WTC11 (cell line): ENCODE results near the gene DAPK1. TPM values are rescaled to one million over a fixed set of nuclear protein-coding genes. Genes with fewer than 3 reads are reported as not detected.

Source experiments
- ATAC-seq: fragments of 200-7000 bp; cut with Tn5 transposase; 2 replicates; pipeline ENCODE4 v1.10.0; 2021; ENCODE audit warnings: mild to moderate bottlenecking, moderate library complexity
- CTCF ChIA-PET: fragments of 300-600 bp; sonication (Branson Sonifier 250); formaldehyde crosslinking; loops from one replicate; lab custom pipeline; 2021; ENCODE audit warnings: antibody characterized with exemption; lab: Charles Lee
- POLR2A ChIA-PET: fragments of 350-600 bp; sonication (Branson Sonifier 250); formaldehyde crosslinking; loops from one replicate; lab custom pipeline; 2021; ENCODE audit warnings: antibody characterized with exemption; lab: Charles Lee
- DNase-seq: peaks from one replicate; pipeline ENCODE4 v3.0.0; 2021; ENCODE audit warnings: low spot score
- H3K27ac Mint-ChIP-seq: 2 replicates; pipeline ENCODE4 v1.8.0; 2021; ENCODE audit warnings: mixed read lengths
- H3K27me3 Mint-ChIP-seq: 2 replicates; pipeline ENCODE4 v1.8.0; 2021; ENCODE audit warnings: low read depth, mild to moderate bottlenecking, moderate library complexity, mixed read lengths
- H3K36me3 Mint-ChIP-seq: 2 replicates; pipeline ENCODE4 v1.8.0; 2021; ENCODE audit warnings: mixed read lengths
- H3K4me1 Mint-ChIP-seq: 2 replicates; pipeline ENCODE4 v1.8.0; 2022; ENCODE audit warnings: mixed read lengths
- H3K4me3 Mint-ChIP-seq: 2 replicates; pipeline ENCODE4 v1.8.0; 2021; ENCODE audit warnings: mild to moderate bottlenecking, moderate library complexity, mixed read lengths
- H3K9me3 Mint-ChIP-seq: 2 replicates; pipeline ENCODE4 v1.8.0; 2021; ENCODE audit warnings: mixed read lengths
- CREM ChIP-seq: sonication (generic); formaldehyde crosslinking; IDR thresholded peaks from 2 replicates; pipeline ENCODE4 v1.8.1; 2022; ENCODE audit warnings: mild to moderate bottlenecking, missing genetic modification reagents, moderate library complexity
- CTCF ChIP-seq: fragments of 200-600 bp; IDR thresholded peaks from 2 replicates; pipeline ENCODE4 v1.8.0; 2022; ENCODE audit warnings: antibody characterized with exemption
- FOXP1 ChIP-seq: sonication (generic); formaldehyde crosslinking; IDR thresholded peaks from 2 replicates; pipeline ENCODE4 v1.8.0; 2022; ENCODE audit warnings: missing genetic modification reagents, mild to moderate bottlenecking, moderate library complexity, borderline replicate concordance
- NFATC4 ChIP-seq: fragments of 250-450 bp; sonication (Bioruptor Pico); IDR thresholded peaks from 2 replicates; pipeline ENCODE4 v1.9.0; 2021; ENCODE audit warnings: mild to moderate bottlenecking
- NR2C2 ChIP-seq: sonication (generic); formaldehyde crosslinking; IDR thresholded peaks from 2 replicates; pipeline ENCODE4 v1.8.0; 2022; ENCODE audit warnings: mild to moderate bottlenecking, missing genetic modification reagents
- SOX15 ChIP-seq: fragments of 250-450 bp; sonication (Bioruptor Pico); IDR thresholded peaks from 2 replicates; pipeline ENCODE4 v1.9.0; 2021; ENCODE audit warnings: mild to moderate bottlenecking
- TCF7 ChIP-seq: sonication (generic); formaldehyde crosslinking; IDR thresholded peaks from 2 replicates; pipeline ENCODE4 v1.8.0; 2022; ENCODE audit warnings: mild to moderate bottlenecking, low read depth, missing genetic modification reagents, moderate library complexity
- TEAD1 ChIP-seq: sonication (generic); formaldehyde crosslinking; IDR thresholded peaks from 2 replicates; pipeline ENCODE4 v1.8.0; 2022; ENCODE audit warnings: mild to moderate bottlenecking, missing genetic modification reagents
- TP53 ChIP-seq: sonication (generic); formaldehyde crosslinking; IDR thresholded peaks from 2 replicates; pipeline ENCODE4 v1.8.1; 2023; ENCODE audit warnings: mild to moderate bottlenecking, missing genetic modification reagents
- ZBTB43 ChIP-seq: sonication (generic); formaldehyde crosslinking; IDR thresholded peaks from 2 replicates; pipeline ENCODE4 v1.8.1; 2023; ENCODE audit warnings: mild to moderate bottlenecking, missing genetic modification reagents
- ZNF138 ChIP-seq: sonication (generic); formaldehyde crosslinking; conservative IDR thresholded peaks from 2 replicates; pipeline ENCODE4 v1.8.1; 2022; ENCODE audit warnings: mild to moderate bottlenecking, moderate library complexity, missing genetic modification reagents
- ZNF423 ChIP-seq: fragments of 250-450 bp; sonication (Bioruptor Pico); IDR thresholded peaks from 2 replicates; pipeline ENCODE4 v2.1.2; 2022; ENCODE audit warnings: mild to moderate bottlenecking, moderate library complexity
- total RNA-seq: library from RNA; stranded (reverse); gene quantifications from 3 replicates; pipeline ENCODE4 v1.2.3, GENCODE V29; 2021
- TF ChIP-seq, protein P1 (sequence below): fragments of 250-450 bp; sonication (Bioruptor Pico); IDR thresholded peaks from 2 replicates; pipeline ENCODE4 v1.8.0; 2021; ENCODE audit warnings: mild to moderate bottlenecking
- TF ChIP-seq, protein P2 (sequence below): sonication (generic); formaldehyde crosslinking; IDR thresholded peaks from 2 replicates; pipeline ENCODE4 v1.8.0; 2022; ENCODE audit warnings: mild to moderate bottlenecking, missing genetic modification reagents
- TF ChIP-seq, protein P3 (sequence below): sonication (generic); formaldehyde crosslinking; IDR thresholded peaks from 2 replicates; pipeline ENCODE4 v1.8.1; 2023; ENCODE audit warnings: mild to moderate bottlenecking, missing genetic modification reagents, borderline replicate concordance
- TF ChIP-seq, protein P4 (sequence below): fragments of 250-450 bp; sonication (Bioruptor Pico); IDR thresholded peaks from 2 replicates; pipeline ENCODE4 v1.9.0; 2021; ENCODE audit warnings: moderate library complexity, mild to moderate bottlenecking, inconsistent platforms, borderline replicate concordance
- TF ChIP-seq, protein P5 (sequence below): sonication (generic); formaldehyde crosslinking; IDR thresholded peaks from 2 replicates; pipeline ENCODE4 v1.8.0; 2022; ENCODE audit warnings: mild to moderate bottlenecking, missing genetic modification reagents
- TF ChIP-seq, protein P6 (sequence below): fragments of 250-450 bp; sonication (Bioruptor Pico); IDR thresholded peaks from 2 replicates; pipeline ENCODE4 v1.9.0; 2021; ENCODE audit warnings: mild to moderate bottlenecking
- TF ChIP-seq, protein P7 (sequence below): sonication (generic); formaldehyde crosslinking; IDR thresholded peaks from 2 replicates; pipeline ENCODE4 v1.8.1; 2022; ENCODE audit warnings: low read depth, mild to moderate bottlenecking, moderate library complexity, missing genetic modification reagents, borderline replicate concordance
- TF ChIP-seq, protein P8 (sequence below): sonication (generic); formaldehyde crosslinking; IDR thresholded peaks from 2 replicates; pipeline ENCODE4 v1.8.0; 2022; ENCODE audit warnings: mild to moderate bottlenecking, missing genetic modification reagents

Gene DAPK1
- total RNA-seq, 1 experiment from 2014 or later, result 129 TPM

- peaks cover 79% of the 10 kb centered on the region for H3K36me3 Mint-ChIP-seq
- peak; percentile 94 for DNase-seq
- no peaks in the 10 kb centered on the region for H3K27me3 Mint-ChIP-seq
- H3K27ac Mint-ChIP-seq, result peak overlapping the region; percentile 21; the same call in 1 of the 2 replicates
- H3K4me1 Mint-ChIP-seq, result peaks cover 24% of the 10 kb centered on the region
- CTCF ChIA-PET, result interaction anchor here (0.9 to 2.9 kb wide), 13 partner anchors 8 to 715 kb away, joined by 3 to 22 read pairs (median 5); partner anchors contain the start of gene GAS1
- TF ChIP-seq CREM (CRISPR knock-in tag) (no peak), CTCF (peak; percentile 71)
- TF ChIP-seq, protein P1, sequence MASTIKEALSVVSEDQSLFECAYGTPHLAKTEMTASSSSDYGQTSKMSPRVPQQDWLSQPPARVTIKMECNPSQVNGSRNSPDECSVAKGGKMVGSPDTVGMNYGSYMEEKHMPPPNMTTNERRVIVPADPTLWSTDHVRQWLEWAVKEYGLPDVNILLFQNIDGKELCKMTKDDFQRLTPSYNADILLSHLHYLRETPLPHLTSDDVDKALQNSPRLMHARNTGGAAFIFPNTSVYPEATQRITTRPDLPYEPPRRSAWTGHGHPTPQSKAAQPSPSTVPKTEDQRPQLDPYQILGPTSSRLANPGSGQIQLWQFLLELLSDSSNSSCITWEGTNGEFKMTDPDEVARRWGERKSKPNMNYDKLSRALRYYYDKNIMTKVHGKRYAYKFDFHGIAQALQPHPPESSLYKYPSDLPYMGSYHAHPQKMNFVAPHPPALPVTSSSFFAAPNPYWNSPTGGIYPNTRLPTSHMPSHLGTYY (CRISPR knock-in tag), result no peak
- TF ChIP-seq, all 79 proteins: peak for 1
- POLR2A ChIA-PET, result interaction anchor here (0.6 kb wide), 1 partner anchor 243 kb away, joined by 3 read pairs; no protein-coding TSS in a partner anchor
- Mint-ChIP-seq H3K9me3 (peaks cover 30% of the 10 kb centered on the region), H3K4me3 (no peak overlapping the region)
- peak; percentile 92 for ATAC-seq
Observed at GRCh38 chr9:87662808-87663528, 165.3 kb downstream of the DAPK1 start.

DNA sequence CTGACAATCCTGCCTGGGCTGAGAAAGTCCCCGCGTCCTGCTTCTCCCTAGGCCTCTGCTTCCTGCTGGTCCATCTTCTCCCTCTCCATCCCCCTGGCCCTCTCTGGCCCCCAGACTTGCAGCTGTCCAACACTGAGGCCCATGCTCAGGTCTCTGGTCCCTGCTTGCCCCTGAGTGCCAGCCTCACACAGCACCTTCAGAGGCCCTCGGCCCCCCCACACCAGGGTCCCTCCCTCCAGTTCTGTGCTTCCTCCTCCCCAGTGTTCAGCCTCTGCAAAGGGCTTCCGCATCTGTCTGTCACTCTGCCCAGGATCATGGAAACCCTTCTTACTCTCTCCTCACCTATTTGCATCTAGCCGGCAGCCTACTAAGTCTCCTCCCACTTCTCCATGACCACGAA lies 165.9 kb downstream of the DAPK1 start:
- Mint-ChIP-seq H3K27ac (peak overlapping the region; percentile 51; the same call in 1 of the 2 replicates), H3K36me3 (peaks cover 79% of the 10 kb centered on the region), H3K27me3 (no peaks in the 10 kb centered on the region), H3K9me3 (peaks cover 30% of the 10 kb centered on the region), H3K4me3 (no peak overlapping the region), H3K4me1 (peaks cover 23% of the 10 kb centered on the region)
- no peak for ATAC-seq
- no peak for DNase-seq
- ChIA-PET POLR2A (no interaction called here), CTCF (interaction anchor here (0.9 to 2.9 kb wide), 8 partner anchors 8 to 716 kb away, joined by 3 to 22 read pairs (median 5); partner anchors contain the start of gene GAS1)
- TF ChIP-seq FOXP1 (CRISPR knock-in tag) (no peak), ZNF138 (CRISPR knock-in tag) (no peak), SOX15 (CRISPR knock-in tag) (no peak), NR2C2 (no peak), TCF7 (CRISPR knock-in tag) (no peak), ZBTB43 (CRISPR knock-in tag) (no peak), ZNF423 (CRISPR knock-in tag) (no peak), TP53 (CRISPR knock-in tag) (no peak), NFATC4 (CRISPR knock-in tag) (no peak), TEAD1 (CRISPR knock-in tag) (no peak)
- TF ChIP-seq, protein P2, sequence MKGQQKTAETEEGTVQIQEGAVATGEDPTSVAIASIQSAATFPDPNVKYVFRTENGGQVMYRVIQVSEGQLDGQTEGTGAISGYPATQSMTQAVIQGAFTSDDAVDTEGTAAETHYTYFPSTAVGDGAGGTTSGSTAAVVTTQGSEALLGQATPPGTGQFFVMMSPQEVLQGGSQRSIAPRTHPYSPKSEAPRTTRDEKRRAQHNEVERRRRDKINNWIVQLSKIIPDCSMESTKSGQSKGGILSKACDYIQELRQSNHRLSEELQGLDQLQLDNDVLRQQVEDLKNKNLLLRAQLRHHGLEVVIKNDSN, result no peak
- TF ChIP-seq, protein P3, sequence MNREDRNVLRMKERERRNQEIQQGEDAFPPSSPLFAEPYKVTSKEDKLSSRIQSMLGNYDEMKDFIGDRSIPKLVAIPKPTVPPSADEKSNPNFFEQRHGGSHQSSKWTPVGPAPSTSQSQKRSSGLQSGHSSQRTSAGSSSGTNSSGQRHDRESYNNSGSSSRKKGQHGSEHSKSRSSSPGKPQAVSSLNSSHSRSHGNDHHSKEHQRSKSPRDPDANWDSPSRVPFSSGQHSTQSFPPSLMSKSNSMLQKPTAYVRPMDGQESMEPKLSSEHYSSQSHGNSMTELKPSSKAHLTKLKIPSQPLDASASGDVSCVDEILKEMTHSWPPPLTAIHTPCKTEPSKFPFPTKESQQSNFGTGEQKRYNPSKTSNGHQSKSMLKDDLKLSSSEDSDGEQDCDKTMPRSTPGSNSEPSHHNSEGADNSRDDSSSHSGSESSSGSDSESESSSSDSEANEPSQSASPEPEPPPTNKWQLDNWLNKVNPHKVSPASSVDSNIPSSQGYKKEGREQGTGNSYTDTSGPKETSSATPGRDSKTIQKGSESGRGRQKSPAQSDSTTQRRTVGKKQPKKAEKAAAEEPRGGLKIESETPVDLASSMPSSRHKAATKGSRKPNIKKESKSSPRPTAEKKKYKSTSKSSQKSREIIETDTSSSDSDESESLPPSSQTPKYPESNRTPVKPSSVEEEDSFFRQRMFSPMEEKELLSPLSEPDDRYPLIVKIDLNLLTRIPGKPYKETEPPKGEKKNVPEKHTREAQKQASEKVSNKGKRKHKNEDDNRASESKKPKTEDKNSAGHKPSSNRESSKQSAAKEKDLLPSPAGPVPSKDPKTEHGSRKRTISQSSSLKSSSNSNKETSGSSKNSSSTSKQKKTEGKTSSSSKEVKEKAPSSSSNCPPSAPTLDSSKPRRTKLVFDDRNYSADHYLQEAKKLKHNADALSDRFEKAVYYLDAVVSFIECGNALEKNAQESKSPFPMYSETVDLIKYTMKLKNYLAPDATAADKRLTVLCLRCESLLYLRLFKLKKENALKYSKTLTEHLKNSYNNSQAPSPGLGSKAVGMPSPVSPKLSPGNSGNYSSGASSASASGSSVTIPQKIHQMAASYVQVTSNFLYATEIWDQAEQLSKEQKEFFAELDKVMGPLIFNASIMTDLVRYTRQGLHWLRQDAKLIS (CRISPR knock-in tag), result no peak
- TF ChIP-seq, protein P4, sequence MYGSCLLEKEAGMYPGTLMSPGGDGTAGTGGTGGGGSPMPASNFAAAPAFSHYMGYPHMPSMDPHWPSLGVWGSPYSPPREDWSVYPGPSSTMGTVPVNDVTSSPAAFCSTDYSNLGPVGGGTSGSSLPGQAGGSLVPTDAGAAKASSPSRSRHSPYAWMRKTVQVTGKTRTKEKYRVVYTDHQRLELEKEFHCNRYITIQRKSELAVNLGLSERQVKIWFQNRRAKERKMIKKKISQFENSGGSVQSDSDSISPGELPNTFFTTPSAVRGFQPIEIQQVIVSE (CRISPR knock-in tag), result no peak
- TF ChIP-seq, protein P5, sequence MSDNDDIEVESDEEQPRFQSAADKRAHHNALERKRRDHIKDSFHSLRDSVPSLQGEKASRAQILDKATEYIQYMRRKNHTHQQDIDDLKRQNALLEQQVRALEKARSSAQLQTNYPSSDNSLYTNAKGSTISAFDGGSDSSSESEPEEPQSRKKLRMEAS (CRISPR knock-in tag), result no peak
- TF ChIP-seq, protein P6, sequence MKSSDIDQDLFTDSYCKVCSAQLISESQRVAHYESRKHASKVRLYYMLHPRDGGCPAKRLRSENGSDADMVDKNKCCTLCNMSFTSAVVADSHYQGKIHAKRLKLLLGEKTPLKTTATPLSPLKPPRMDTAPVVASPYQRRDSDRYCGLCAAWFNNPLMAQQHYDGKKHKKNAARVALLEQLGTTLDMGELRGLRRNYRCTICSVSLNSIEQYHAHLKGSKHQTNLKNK (CRISPR knock-in tag), result no peak
- TF ChIP-seq, protein P7, sequence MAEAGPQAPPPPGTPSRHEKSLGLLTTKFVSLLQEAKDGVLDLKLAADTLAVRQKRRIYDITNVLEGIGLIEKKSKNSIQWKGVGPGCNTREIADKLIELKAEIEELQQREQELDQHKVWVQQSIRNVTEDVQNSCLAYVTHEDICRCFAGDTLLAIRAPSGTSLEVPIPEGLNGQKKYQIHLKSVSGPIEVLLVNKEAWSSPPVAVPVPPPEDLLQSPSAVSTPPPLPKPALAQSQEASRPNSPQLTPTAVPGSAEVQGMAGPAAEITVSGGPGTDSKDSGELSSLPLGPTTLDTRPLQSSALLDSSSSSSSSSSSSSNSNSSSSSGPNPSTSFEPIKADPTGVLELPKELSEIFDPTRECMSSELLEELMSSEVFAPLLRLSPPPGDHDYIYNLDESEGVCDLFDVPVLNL (CRISPR knock-in tag), result no peak
- TF ChIP-seq, protein P8, sequence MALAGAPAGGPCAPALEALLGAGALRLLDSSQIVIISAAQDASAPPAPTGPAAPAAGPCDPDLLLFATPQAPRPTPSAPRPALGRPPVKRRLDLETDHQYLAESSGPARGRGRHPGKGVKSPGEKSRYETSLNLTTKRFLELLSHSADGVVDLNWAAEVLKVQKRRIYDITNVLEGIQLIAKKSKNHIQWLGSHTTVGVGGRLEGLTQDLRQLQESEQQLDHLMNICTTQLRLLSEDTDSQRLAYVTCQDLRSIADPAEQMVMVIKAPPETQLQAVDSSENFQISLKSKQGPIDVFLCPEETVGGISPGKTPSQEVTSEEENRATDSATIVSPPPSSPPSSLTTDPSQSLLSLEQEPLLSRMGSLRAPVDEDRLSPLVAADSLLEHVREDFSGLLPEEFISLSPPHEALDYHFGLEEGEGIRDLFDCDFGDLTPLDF (CRISPR knock-in tag), result no peak
